Endothelial cell of umbilical vein (primary cell): ENCODE results near the gene LATS2. TPM values are rescaled to one million over a fixed set of nuclear protein-coding genes. Genes with fewer than 3 reads are reported as not detected.

ENCODE experiments used
- BruUV-seq: library from RNA; stranded (reverse); fragments of 400-500 nt; replicated peaks from 2 replicates; lab custom pipeline; 2021; lab: Mats Ljungman, UMichigan
- CTCF ChIA-PET: fragments of 300-600, 350-600 bp; sonication (Branson Sonifier 250); formaldehyde crosslinking; loops from one replicate; lab custom pipeline; 2021; ENCODE audit warnings: antibody characterized with exemption, inconsistent platforms; lab: Charles Lee
- POLR2A ChIA-PET: fragments of 300-600, 350-600 bp; sonication (Branson Sonifier 250); formaldehyde crosslinking; loops from one replicate; lab custom pipeline; 2021; ENCODE audit warnings: antibody characterized with exemption, inconsistent platforms; lab: Charles Lee
- DNase-seq: peaks from one replicate; pipeline ENCODE4 v3.0.0-alpha.2; 2011; ENCODE audit warnings: low read depth, low spot score
- FAIRE-seq: peaks from 2 replicates; lab custom pipeline; 2011; peaks lifted over from hg19 to GRCh38; lab: Jason Lieb, UNC
- H2AFZ ChIP-seq: 2 replicates; pipeline ENCODE4 v1.6.0; 2012; ENCODE audit warnings: low read depth, low read length, control low read depth, inconsistent platforms
- H3K27ac ChIP-seq: 2 replicates; pipeline ENCODE4 v1.5.1; 2011; ENCODE audit warnings: low read depth, mild to moderate bottlenecking, control low read depth, low read length, moderate library complexity; ENCODE audit not compliant: insufficient read depth
- H3K27me3 ChIP-seq, 2 experiments: 2 replicates each; pipeline versions ENCODE4 v1.6.0 to v1.6.1; 2011; ENCODE audit warnings: low read length in 2 of 2, mixed read lengths in 1 of 2; ENCODE audit not compliant: control insufficient read depth in 2 of 2, insufficient read depth in 2 of 2
- H3K36me3 ChIP-seq, 2 experiments: 2 replicates in 1 of 2; 3 replicates in 1 of 2; pipeline ENCODE4 v1.5.1; 2011; ENCODE audit warnings: low read length in 2 of 2, mild to moderate bottlenecking in 1 of 2, moderate library complexity in 1 of 2; ENCODE audit not compliant: control insufficient read depth in 2 of 2, insufficient read depth in 2 of 2; ENCODE audit errors: extremely low read depth in 1 of 2
- H3K4me1 ChIP-seq: 3 replicates; pipeline ENCODE4 v1.5.1; 2011; ENCODE audit warnings: mild to moderate bottlenecking, low read length; ENCODE audit not compliant: control insufficient read depth, insufficient read depth; ENCODE audit errors: extremely low read depth
- H3K4me2 ChIP-seq: 2 replicates; pipeline ENCODE4 v1.6.1; 2011; ENCODE audit warnings: low read length, control low read depth, mixed read lengths; ENCODE audit not compliant: insufficient read depth
- H3K4me3 ChIP-seq, 3 experiments: fragments of 200-600 bp in 1 of 3; sonication (generic), shearing (Covaris generic) in 1 of 3; replicated peaks in 1 of 3; 2 replicates each; pipeline ENCODE4 v1.5.1; 2011 to 2016; ENCODE audit warnings: control low read depth in 3 of 3, low read length in 3 of 3, mild to moderate bottlenecking in 2 of 3, inconsistent platforms in 1 of 3, low read depth in 1 of 3, moderate library complexity in 1 of 3; ENCODE audit not compliant: insufficient read depth in 1 of 3
- H3K79me2 ChIP-seq: 2 replicates; pipeline ENCODE4 v1.6.0; 2012; ENCODE audit warnings: low read length, inconsistent platforms; ENCODE audit not compliant: control insufficient read depth, insufficient read depth
- H3K9ac ChIP-seq: replicated peaks from 2 replicates; pipeline ENCODE3; 2011; ENCODE audit warnings: low read length, control low read depth; ENCODE audit not compliant: insufficient read depth; ENCODE audit errors: extremely low read depth
- H3K9me1 ChIP-seq: replicated peaks from 3 replicates; pipeline ENCODE4 v1.6.0; 2011; ENCODE audit warnings: mild to moderate bottlenecking, low read length; ENCODE audit not compliant: control insufficient read depth, insufficient read depth; ENCODE audit errors: extremely low read depth
- H3K9me3 ChIP-seq: replicated peaks from 2 replicates; pipeline ENCODE4 v1.5.1; 2012; ENCODE audit warnings: low read length, inconsistent platforms; ENCODE audit not compliant: control insufficient read depth, insufficient read depth
- H4K20me1 ChIP-seq: replicated peaks from 2 replicates; pipeline ENCODE3; 2011; ENCODE audit warnings: mild to moderate bottlenecking, low read length; ENCODE audit not compliant: control insufficient read depth, insufficient read depth; ENCODE audit errors: extremely low read depth
- CTCF ChIP-seq, 2 donors: IDR thresholded peaks; 1 replicate in 1 of 2; 2 replicates in 1 of 2; pipeline ENCODE4 v1.5.1; 2011; ENCODE audit warnings: low read length in 2 of 2, mild to moderate bottlenecking in 2 of 2, moderate library complexity in 2 of 2, control low read depth in 1 of 2, inconsistent platforms in 1 of 2, low read depth in 1 of 2; ENCODE audit not compliant: insufficient read depth in 1 of 2; ENCODE audit errors: extremely low read depth in 1 of 2
- EZH2 ChIP-seq: IDR thresholded peaks from 2 replicates; pipeline ENCODE4 v1.6.1; 2012; ENCODE audit warnings: borderline replicate concordance, low read depth, mild to moderate bottlenecking, moderate library complexity, low read length, inconsistent platforms; ENCODE audit not compliant: severe bottlenecking
- FOS ChIP-seq: IDR thresholded peaks from 2 replicates; pipeline ENCODE4 v1.6.1; 2011; ENCODE audit warnings: mild to moderate bottlenecking, low read length, moderate library complexity, borderline replicate concordance; ENCODE audit not compliant: insufficient read depth
- GATA2 ChIP-seq: IDR thresholded peaks from 2 replicates; pipeline ENCODE4 v1.7.0; 2011; ENCODE audit warnings: low read depth, mild to moderate bottlenecking, moderate library complexity, mixed read lengths, low read length; ENCODE audit not compliant: insufficient read length, insufficient read depth
- JUN ChIP-seq: IDR thresholded peaks from 2 replicates; pipeline ENCODE4 v1.6.1; 2011; ENCODE audit warnings: borderline replicate concordance, low read depth; ENCODE audit not compliant: insufficient read length, insufficient read depth
- MYC ChIP-seq: IDR thresholded peaks from one replicate; pipeline ENCODE4 v1.6.1; 2011; ENCODE audit warnings: mild to moderate bottlenecking, low read depth, low read length
- POLR2A ChIP-seq: IDR thresholded peaks from 2 replicates; pipeline ENCODE4 v1.6.1; 2012; ENCODE audit warnings: low read depth, mild to moderate bottlenecking, control low read depth, low read length
- POLR2AphosphoS5 ChIP-seq: IDR thresholded peaks from 2 replicates; pipeline ENCODE4 v1.6.1; 2012; ENCODE audit warnings: low read depth, mild to moderate bottlenecking, control low read depth, low read length, moderate library complexity; ENCODE audit not compliant: insufficient read depth
- dilution Hi-C: fragments of 300-500 bp; cut with MboI; formaldehyde crosslinking; loops from one replicate; pipeline ENCODE4 v1.15.0; 2019; ENCODE audit warnings: low sequenced_read_pairs; ENCODE audit not compliant: extremely low pct_ligation_motif_present
- intact Hi-C: fragments of 100-400 bp; cut with micrococcal nuclease; formaldehyde crosslinking; loops from one replicate; pipeline ENCODE4 v1.10.0; 2022
- polyA plus RNA-seq, 4 experiments: library from polyadenylated mRNA; depleted of rRNA in 3 of 4; stranded (reverse) in 3 of 4; unstranded in 1 of 4; fragments of >200 nt; gene quantifications; 2 replicates each; pipeline versions ENCODE4 v1.2.1 to v1.2.3, GENCODE V29; 2011 to 2012; ENCODE audit warnings: missing spikeins in 1 of 4
- total RNA-seq: library from RNA; stranded (reverse); gene quantifications from 2 replicates; pipeline ENCODE4 v1.2.3, GENCODE V29; 2021
- TF ChIP-seq, protein P1 (sequence below): IDR thresholded peaks from 2 replicates; pipeline ENCODE4 v1.6.1; 2011; ENCODE audit not compliant: insufficient read depth, insufficient read length

LATS2 gene
- total and polyA plus RNA-seq, 2 donors (not counting 3 experiments of a cell fraction or from before 2014, with no cell fraction given) = 33.5 to 67.6 TPM

- Histone ChIP-seq H3K4me3 (peak overlapping the region in 1 of 3 experiments; percentile 19), H3K9me3 (no peaks in the 10 kb centered on the region), H3K9ac (no peak overlapping the region), H3K36me3 (no peaks in the 10 kb centered on the region), H2AFZ (no peak overlapping the region), H4K20me1 (no peaks in the 10 kb centered on the region), H3K79me2 (no peaks in the 10 kb centered on the region), H3K27ac (no peak overlapping the region), H3K4me2 (no peak overlapping the region), H3K27me3 (no peaks in the 10 kb centered on the region), H3K4me1 (peaks cover 41% of the 10 kb centered on the region), H3K9me1 (no peaks in the 10 kb centered on the region)
- CTCF ChIA-PET = interaction anchor here (2.1 kb wide), 1 partner anchor 18 kb away, joined by 9 read pairs; no protein-coding TSS in a partner anchor
- no TSS peak for BruUV-seq
- no peak for FAIRE-seq
- dilution Hi-C loops = no loop called here
- POLR2A ChIA-PET = no interaction called here
- TF ChIP-seq EZH2 = no peak
- TF ChIP-seq POLR2A = no peak
- TF ChIP-seq CTCF (IDR thresholded peaks at IDR 0.05; ENCODE audit: extremely low read depth in 1 of 2, insufficient read depth in 1 of 2, low read depth in 1 of 2, low read length in 2 of 2) = no peak
- TF ChIP-seq, protein P1, sequence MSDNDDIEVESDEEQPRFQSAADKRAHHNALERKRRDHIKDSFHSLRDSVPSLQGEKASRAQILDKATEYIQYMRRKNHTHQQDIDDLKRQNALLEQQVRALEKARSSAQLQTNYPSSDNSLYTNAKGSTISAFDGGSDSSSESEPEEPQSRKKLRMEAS = no peak
- TF ChIP-seq MYC = no peak
- TF ChIP-seq POLR2AphosphoS5 = no peak
- no peak for TF ChIP-seq JUN
- TF ChIP-seq FOS = no peak
- no peak for TF ChIP-seq GATA2
- intact Hi-C loops = loop anchor here (5.0 kb wide), 1 partner anchor 79 kb away; no protein-coding TSS in a partner anchor
- DNase-seq = no peak
Measured at GRCh38 chr13:21076253-21076652, 14.9 kb upstream of the LATS2 start.
